ENCODE data around the gene EPS8L2. TPM values are rescaled to one million over a fixed set of nuclear protein-coding genes. Genes with fewer than 3 reads are reported as not detected.

The EPS8L2 gene
- total and polyA plus RNA-seq, 2 of the 13 experiments (the other 11 are each of a cell fraction or from before 2014, with no cell fraction given) = 89.3 to 416 TPM

DNA sequence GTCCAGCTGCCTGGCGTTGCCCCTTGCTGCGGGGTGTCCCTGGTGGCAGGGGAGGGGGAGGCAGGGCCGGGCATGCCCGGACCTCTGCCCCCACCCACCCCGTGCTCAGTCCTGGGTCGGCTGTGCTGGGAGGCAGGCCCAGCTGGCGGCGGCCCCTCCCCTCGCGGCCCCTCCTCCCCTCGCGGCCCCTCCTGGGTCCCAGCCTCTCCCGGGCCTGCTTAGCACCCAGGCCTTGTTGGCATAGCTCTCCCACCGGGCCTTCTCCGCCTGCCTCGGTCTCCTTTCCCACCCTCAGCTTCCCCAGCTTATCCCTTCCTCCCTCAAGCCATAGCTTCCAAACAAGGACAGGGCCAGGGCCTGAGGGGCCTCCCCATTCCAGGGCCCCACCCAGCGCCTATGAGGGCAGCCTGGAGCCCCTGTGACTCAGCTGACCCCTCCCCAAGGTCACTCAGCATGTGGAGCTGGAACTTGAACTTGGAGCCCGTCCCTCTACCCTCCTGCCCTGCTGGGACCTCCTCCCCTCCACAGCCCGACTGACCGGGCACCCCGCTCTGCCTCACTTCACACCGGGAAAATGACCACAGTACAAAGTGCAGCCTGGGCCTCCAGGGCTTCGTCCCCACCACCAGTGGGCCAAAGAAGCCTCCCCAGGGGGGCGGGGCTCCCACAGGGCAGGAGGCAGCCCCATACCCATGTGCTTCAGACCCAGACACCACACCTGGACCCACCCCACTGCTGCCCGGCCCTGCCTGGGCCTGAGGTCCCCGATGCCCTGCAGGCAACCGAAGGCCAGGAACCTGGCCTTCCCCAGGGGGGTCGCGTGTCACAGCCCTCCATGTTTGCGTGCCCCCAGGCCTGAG is 1.2 kb downstream of the EPS8L2 start (continued):
- TF ChIP-seq, protein P1, sequence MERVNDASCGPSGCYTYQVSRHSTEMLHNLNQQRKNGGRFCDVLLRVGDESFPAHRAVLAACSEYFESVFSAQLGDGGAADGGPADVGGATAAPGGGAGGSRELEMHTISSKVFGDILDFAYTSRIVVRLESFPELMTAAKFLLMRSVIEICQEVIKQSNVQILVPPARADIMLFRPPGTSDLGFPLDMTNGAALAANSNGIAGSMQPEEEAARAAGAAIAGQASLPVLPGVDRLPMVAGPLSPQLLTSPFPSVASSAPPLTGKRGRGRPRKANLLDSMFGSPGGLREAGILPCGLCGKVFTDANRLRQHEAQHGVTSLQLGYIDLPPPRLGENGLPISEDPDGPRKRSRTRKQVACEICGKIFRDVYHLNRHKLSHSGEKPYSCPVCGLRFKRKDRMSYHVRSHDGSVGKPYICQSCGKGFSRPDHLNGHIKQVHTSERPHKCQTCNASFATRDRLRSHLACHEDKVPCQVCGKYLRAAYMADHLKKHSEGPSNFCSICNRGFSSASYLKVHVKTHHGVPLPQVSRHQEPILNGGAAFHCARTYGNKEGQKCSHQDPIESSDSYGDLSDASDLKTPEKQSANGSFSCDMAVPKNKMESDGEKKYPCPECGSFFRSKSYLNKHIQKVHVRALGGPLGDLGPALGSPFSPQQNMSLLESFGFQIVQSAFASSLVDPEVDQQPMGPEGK (CRISPR knock-in tag; IDR thresholded peaks at IDR 0.05) = peak; percentile 87
- 0 out of 2 replicates have a peak, but pooled peaks have one; percentile 2 for TF ChIP-seq STAG1 (CRISPR knock-in tag; IDR thresholded peaks at IDR 0.05)
- TF ChIP-seq DR1 (CRISPR knock-in tag; IDR thresholded peaks at IDR 0.05) = peak; percentile 81
- no peak; the same call in none of the 2 replicates for TF ChIP-seq TARDBP (CRISPR knock-in tag; IDR thresholded peaks at IDR 0.05)
- TF ChIP-seq, protein P2, sequence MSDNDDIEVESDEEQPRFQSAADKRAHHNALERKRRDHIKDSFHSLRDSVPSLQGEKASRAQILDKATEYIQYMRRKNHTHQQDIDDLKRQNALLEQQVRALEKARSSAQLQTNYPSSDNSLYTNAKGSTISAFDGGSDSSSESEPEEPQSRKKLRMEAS (IDR thresholded peaks at IDR 0.05) = no peak
- no peak; the same call in none of the 2 replicates for TF ChIP-seq POLR2AphosphoS5 (IDR thresholded peaks at IDR 0.05; ENCODE audit: low read depth, low read length)
- TF ChIP-seq ZMAT3 (CRISPR knock-in tag; conservative IDR thresholded peaks at IDR 0.05) = peak; percentile 67; the same call in 1 of the 2 replicates
- TF ChIP-seq MIER3 (CRISPR knock-in tag; IDR thresholded peaks at IDR 0.05; ENCODE audit: borderline replicate concordance) = peak; percentile 18
- TF ChIP-seq ATF1 (CRISPR knock-in tag; IDR thresholded peaks at IDR 0.05) = no peak
- TF ChIP-seq ZNF572 (CRISPR knock-in tag; IDR thresholded peaks at IDR 0.05) = peak; percentile 69; the same call in 1 of the 2 replicates
- TF ChIP-seq ZBTB3 (CRISPR knock-in tag; IDR thresholded peaks at IDR 0.05; ENCODE audit: borderline replicate concordance, low read depth) = peak; percentile 89
- peak; percentile 96 for TF ChIP-seq SPEN (CRISPR knock-in tag; IDR thresholded peaks at IDR 0.05; ENCODE audit: low read depth)
- TF ChIP-seq, protein P3, sequence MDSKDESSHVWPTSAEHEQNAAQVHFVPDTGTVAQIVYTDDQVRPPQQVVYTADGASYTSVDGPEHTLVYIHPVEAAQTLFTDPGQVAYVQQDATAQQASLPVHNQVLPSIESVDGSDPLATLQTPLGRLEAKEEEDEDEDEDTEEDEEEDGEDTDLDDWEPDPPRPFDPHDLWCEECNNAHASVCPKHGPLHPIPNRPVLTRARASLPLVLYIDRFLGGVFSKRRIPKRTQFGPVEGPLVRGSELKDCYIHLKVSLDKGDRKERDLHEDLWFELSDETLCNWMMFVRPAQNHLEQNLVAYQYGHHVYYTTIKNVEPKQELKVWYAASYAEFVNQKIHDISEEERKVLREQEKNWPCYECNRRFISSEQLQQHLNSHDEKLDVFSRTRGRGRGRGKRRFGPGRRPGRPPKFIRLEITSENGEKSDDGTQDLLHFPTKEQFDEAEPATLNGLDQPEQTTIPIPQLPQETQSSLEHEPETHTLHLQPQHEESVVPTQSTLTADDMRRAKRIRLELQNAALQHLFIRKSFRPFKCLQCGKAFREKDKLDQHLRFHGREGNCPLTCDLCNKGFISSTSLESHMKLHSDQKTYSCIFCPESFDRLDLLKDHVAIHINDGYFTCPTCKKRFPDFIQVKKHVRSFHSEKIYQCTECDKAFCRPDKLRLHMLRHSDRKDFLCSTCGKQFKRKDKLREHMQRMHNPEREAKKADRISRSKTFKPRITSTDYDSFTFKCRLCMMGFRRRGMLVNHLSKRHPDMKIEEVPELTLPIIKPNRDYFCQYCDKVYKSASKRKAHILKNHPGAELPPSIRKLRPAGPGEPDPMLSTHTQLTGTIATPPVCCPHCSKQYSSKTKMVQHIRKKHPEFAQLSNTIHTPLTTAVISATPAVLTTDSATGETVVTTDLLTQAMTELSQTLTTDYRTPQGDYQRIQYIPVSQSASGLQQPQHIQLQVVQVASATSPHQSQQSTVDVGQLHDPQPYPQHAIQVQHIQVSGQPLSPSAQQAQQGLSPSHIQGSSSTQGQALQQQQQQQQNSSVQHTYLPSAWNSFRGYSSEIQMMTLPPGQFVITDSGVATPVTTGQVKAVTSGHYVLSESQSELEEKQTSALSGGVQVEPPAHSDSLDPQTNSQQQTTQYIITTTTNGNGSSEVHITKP (CRISPR knock-in tag; IDR thresholded peaks at IDR 0.05; ENCODE audit: low read depth) = no peak
- TF ChIP-seq PHF20 (CRISPR knock-in tag; IDR thresholded peaks at IDR 0.05) = no peak
- peak; percentile 99 for TF ChIP-seq RXRA (CRISPR knock-in tag; IDR thresholded peaks at IDR 0.05)
- no peak for TF ChIP-seq HNRNPH1 (optimal IDR thresholded peaks at IDR 0.05; ENCODE audit: low read depth, low read length)
- TF ChIP-seq ZNF703 (CRISPR knock-in tag; IDR thresholded peaks at IDR 0.05; ENCODE audit: borderline replicate concordance) = peak; percentile 87; the same call in 1 of the 2 replicates
- TF ChIP-seq CENPX (CRISPR knock-in tag; IDR thresholded peaks at IDR 0.05) = no peak
- TF ChIP-seq, protein P4, sequence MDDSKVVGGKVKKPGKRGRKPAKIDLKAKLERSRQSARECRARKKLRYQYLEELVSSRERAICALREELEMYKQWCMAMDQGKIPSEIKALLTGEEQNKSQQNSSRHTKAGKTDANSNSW (CRISPR knock-in tag; IDR thresholded peaks at IDR 0.05; ENCODE audit: borderline replicate concordance) = no peak
- TF ChIP-seq ZNF878 (CRISPR knock-in tag; IDR thresholded peaks at IDR 0.05) = peak; percentile 60
- TF ChIP-seq, protein P5, sequence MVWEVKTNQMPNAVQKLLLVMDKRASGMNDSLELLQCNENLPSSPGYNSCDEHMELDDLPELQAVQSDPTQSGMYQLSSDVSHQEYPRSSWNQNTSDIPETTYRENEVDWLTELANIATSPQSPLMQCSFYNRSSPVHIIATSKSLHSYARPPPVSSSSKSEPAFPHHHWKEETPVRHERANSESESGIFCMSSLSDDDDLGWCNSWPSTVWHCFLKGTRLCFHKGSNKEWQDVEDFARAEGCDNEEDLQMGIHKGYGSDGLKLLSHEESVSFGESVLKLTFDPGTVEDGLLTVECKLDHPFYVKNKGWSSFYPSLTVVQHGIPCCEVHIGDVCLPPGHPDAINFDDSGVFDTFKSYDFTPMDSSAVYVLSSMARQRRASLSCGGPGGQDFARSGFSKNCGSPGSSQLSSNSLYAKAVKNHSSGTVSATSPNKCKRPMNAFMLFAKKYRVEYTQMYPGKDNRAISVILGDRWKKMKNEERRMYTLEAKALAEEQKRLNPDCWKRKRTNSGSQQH (CRISPR knock-in tag; IDR thresholded peaks at IDR 0.05; ENCODE audit: low read depth) = peak; percentile 57; the same call in 1 of the 2 replicates
- peak; percentile 97 for TF ChIP-seq MTA1 (CRISPR knock-in tag; IDR thresholded peaks at IDR 0.05; ENCODE audit: borderline replicate concordance)
- TF ChIP-seq TOPORS (CRISPR knock-in tag; IDR thresholded peaks at IDR 0.05) = no peak

Measured in HepG2 (cell line).